ENCODE results near the gene NET1.

The NET1 gene

GRCh38 chr10:5443429-5443828 is 31.1 kb downstream of the NET1 start:
- no peak for DNase-seq (ENCODE audit: low spot score)

- DNase-seq (ENCODE audit: low spot score), result no peak
Measured at GRCh38 chr10:5445006-5445405, 32.6 kb downstream of the NET1 start.

GRCh38 chr10:5446390-5446926 is 34.1 kb downstream of the NET1 start:
- peak; percentile 97 for DNase-seq (ENCODE audit: low spot score)

- DNase-seq (ENCODE audit: low spot score), result no peak
Measured at GRCh38 chr10:5447056-5447455, 34.7 kb downstream of the NET1 start.

- DNase-seq (ENCODE audit: low spot score), result no peak
Measured at GRCh38 chr10:5447611-5448071, 35.3 kb downstream of the NET1 start.

- DNase-seq (ENCODE audit: low spot score), result no peak
Measured at GRCh38 chr10:5448333-5449001, 36.1 kb downstream of the NET1 start.

- DNase-seq (ENCODE audit: low spot score), result no peak
Measured at GRCh38 chr10:5449227-5449626, 36.9 kb downstream of the NET1 start.

- DNase-seq (ENCODE audit: low spot score), result peak; percentile 68
Measured at GRCh38 chr10:5449823-5450222, 37.5 kb downstream of the NET1 start.

- no peak for DNase-seq (ENCODE audit: low spot score)
Measured at GRCh38 chr10:5450605-5451384, 38.4 kb downstream of the NET1 start.

- no peak for DNase-seq (ENCODE audit: low spot score)
Measured at GRCh38 chr10:5453749-5454489, 41.6 kb downstream of the NET1 start.

- no peak for DNase-seq (ENCODE audit: low spot score)
Measured at GRCh38 chr10:5456563-5456962, 44.2 kb downstream of the NET1 start.

GRCh38 chr10:5457741-5458140 is 45.4 kb downstream of the NET1 start:
- DNase-seq (ENCODE audit: low spot score), result no peak

- no peak for DNase-seq (ENCODE audit: low spot score)
Measured at GRCh38 chr10:5458425-5458824, 46.1 kb downstream of the NET1 start.

GRCh38 chr10:5458949-5459747 is 46.8 kb downstream of the NET1 start:
- DNase-seq (ENCODE audit: low spot score), result no peak

GRCh38 chr10:5460468-5461202 is 48.3 kb downstream of the NET1 start:
- DNase-seq (ENCODE audit: low spot score), result no peak

GRCh38 chr10:5461203-5461588 is 48.8 kb downstream of the NET1 start:
- no peak for DNase-seq (ENCODE audit: low spot score)

GRCh38 chr10:5461914-5462840 is 49.8 kb downstream of the NET1 start:
- no peak for DNase-seq (ENCODE audit: low spot score)

- no peak for DNase-seq (ENCODE audit: low spot score)
Measured at GRCh38 chr10:5462841-5463293, 50.5 kb downstream of the NET1 start.

GRCh38 chr10:5464546-5464945 is 52.2 kb downstream of the NET1 start:
- no peak for DNase-seq (ENCODE audit: low spot score)

GRCh38 chr10:5465976-5466450 is 53.7 kb downstream of the NET1 start:
- DNase-seq (ENCODE audit: low spot score), result no peak
